Measurements from ENCODE around the gene FGG.

Gene FGG

DNA sequence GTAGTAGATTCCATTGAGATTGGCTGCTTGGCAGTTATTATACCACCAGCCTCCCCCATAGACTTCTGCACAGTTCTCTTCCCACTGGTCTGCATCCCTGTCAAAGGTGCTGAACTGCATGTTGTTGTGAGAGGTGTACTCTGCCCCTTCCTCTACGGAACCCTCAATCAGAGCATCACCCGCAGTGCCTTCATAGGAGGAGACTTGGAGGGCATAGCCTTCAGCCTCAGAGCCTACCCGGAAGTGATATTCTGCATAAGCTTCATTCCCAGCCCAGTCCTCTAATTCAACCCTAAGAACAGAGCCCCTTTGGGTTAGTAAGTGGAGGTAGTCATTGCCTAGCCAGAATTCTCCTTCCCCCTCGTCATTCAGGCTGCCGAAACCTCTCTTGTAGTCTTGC lies 28.2 kb downstream of the FGG start:
- TF ChIP-seq POLR2AphosphoS5 (IDR thresholded peaks at IDR 0.05; ENCODE audit: low read depth, low read length) = no peak
- no peak for TF ChIP-seq FOXP2 (optimal IDR thresholded peaks at IDR 0.05; ENCODE audit: borderline replicate concordance, extremely low read depth, extremely low read length, insufficient read depth)
- TF ChIP-seq TAF1 (IDR thresholded peaks at IDR 0.05; ENCODE audit: borderline replicate concordance, insufficient read depth, low read length) = no peak
- TF ChIP-seq, protein P1, sequence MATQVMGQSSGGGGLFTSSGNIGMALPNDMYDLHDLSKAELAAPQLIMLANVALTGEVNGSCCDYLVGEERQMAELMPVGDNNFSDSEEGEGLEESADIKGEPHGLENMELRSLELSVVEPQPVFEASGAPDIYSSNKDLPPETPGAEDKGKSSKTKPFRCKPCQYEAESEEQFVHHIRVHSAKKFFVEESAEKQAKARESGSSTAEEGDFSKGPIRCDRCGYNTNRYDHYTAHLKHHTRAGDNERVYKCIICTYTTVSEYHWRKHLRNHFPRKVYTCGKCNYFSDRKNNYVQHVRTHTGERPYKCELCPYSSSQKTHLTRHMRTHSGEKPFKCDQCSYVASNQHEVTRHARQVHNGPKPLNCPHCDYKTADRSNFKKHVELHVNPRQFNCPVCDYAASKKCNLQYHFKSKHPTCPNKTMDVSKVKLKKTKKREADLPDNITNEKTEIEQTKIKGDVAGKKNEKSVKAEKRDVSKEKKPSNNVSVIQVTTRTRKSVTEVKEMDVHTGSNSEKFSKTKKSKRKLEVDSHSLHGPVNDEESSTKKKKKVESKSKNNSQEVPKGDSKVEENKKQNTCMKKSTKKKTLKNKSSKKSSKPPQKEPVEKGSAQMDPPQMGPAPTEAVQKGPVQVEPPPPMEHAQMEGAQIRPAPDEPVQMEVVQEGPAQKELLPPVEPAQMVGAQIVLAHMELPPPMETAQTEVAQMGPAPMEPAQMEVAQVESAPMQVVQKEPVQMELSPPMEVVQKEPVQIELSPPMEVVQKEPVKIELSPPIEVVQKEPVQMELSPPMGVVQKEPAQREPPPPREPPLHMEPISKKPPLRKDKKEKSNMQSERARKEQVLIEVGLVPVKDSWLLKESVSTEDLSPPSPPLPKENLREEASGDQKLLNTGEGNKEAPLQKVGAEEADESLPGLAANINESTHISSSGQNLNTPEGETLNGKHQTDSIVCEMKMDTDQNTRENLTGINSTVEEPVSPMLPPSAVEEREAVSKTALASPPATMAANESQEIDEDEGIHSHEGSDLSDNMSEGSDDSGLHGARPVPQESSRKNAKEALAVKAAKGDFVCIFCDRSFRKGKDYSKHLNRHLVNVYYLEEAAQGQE (IDR thresholded peaks at IDR 0.05; ENCODE audit: insufficient read depth in 1 of 2, low read depth in 2 of 2, low read length in 2 of 2) = no peak
- no peak for TF ChIP-seq SIN3A (IDR thresholded peaks at IDR 0.05; ENCODE audit: borderline replicate concordance, insufficient read depth, low read length)

GRCh38 chr4:154583677-154584076 lies 28.8 kb downstream of the FGG start:
- TF ChIP-seq, protein P1 (IDR thresholded peaks at IDR 0.05; ENCODE audit: insufficient read depth in 1 of 2, low read depth in 2 of 2, low read length in 2 of 2) = no peak
- TF ChIP-seq FOXP2 (optimal IDR thresholded peaks at IDR 0.05; ENCODE audit: borderline replicate concordance, extremely low read depth, extremely low read length, insufficient read depth) = no peak
- no peak for TF ChIP-seq TAF1 (IDR thresholded peaks at IDR 0.05; ENCODE audit: borderline replicate concordance, insufficient read depth, low read length)
- no peak for TF ChIP-seq POLR2AphosphoS5 (IDR thresholded peaks at IDR 0.05; ENCODE audit: low read depth, low read length)
- TF ChIP-seq SIN3A (IDR thresholded peaks at IDR 0.05; ENCODE audit: borderline replicate concordance, insufficient read depth, low read length) = no peak

- no peak for TF ChIP-seq FOXP2 (optimal IDR thresholded peaks at IDR 0.05; ENCODE audit: borderline replicate concordance, extremely low read depth, extremely low read length, insufficient read depth)
- TF ChIP-seq POLR2AphosphoS5 (IDR thresholded peaks at IDR 0.05; ENCODE audit: low read depth, low read length) = no peak
- TF ChIP-seq, protein P1 (IDR thresholded peaks at IDR 0.05; ENCODE audit: insufficient read depth in 1 of 2, low read depth in 2 of 2, low read length in 2 of 2) = no peak
- no peak for TF ChIP-seq TAF1 (IDR thresholded peaks at IDR 0.05; ENCODE audit: borderline replicate concordance, insufficient read depth, low read length)
- no peak for TF ChIP-seq SIN3A (IDR thresholded peaks at IDR 0.05; ENCODE audit: borderline replicate concordance, insufficient read depth, low read length)
Measured at GRCh38 chr4:154583230-154583629, 29.2 kb downstream of the FGG start.

DNA sequence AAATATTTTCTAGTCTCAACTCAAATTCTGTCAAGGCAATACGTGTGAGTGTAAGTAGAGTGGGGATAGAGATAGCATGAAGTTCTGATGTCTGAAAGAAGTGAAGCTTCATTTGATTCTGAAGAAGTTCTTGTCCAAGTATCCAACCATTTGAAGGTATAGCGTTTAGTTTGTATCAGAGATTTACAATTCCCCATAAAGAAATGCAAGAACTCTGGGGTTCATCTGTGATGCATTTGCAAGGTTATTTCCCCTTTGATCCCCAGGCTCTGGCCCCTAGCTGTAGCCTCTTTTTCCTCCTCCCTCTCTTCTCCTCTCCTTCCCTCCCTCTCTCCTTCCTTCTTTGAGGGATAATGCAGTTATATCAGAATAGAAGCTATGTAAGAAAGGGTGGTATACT lies 29.7 kb downstream of the FGG start:
- TF ChIP-seq, protein P1 (IDR thresholded peaks at IDR 0.05; ENCODE audit: insufficient read depth in 1 of 2, low read depth in 2 of 2, low read length in 2 of 2) = no peak
- no peak for TF ChIP-seq POLR2AphosphoS5 (IDR thresholded peaks at IDR 0.05; ENCODE audit: low read depth, low read length)
- TF ChIP-seq SIN3A (IDR thresholded peaks at IDR 0.05; ENCODE audit: borderline replicate concordance, insufficient read depth, low read length) = no peak
- TF ChIP-seq TAF1 (IDR thresholded peaks at IDR 0.05; ENCODE audit: borderline replicate concordance, insufficient read depth, low read length) = no peak
- TF ChIP-seq FOXP2 (optimal IDR thresholded peaks at IDR 0.05; ENCODE audit: borderline replicate concordance, extremely low read depth, extremely low read length, insufficient read depth) = no peak

- TF ChIP-seq FOXP2 (optimal IDR thresholded peaks at IDR 0.05; ENCODE audit: borderline replicate concordance, extremely low read depth, extremely low read length, insufficient read depth) (no peak), SIN3A (IDR thresholded peaks at IDR 0.05; ENCODE audit: borderline replicate concordance, insufficient read depth, low read length) (no peak), POLR2AphosphoS5 (IDR thresholded peaks at IDR 0.05; ENCODE audit: low read depth, low read length) (no peak), TAF1 (IDR thresholded peaks at IDR 0.05; ENCODE audit: borderline replicate concordance, insufficient read depth, low read length) (no peak)
- TF ChIP-seq, protein P1 (IDR thresholded peaks at IDR 0.05; ENCODE audit: insufficient read depth in 1 of 2, low read depth in 2 of 2, low read length in 2 of 2) = no peak
Measured at GRCh38 chr4:154579927-154580326, 32.5 kb downstream of the FGG start.
